D721Med (cell line): ENCODE data around the gene TMEM39B.

ENCODE experiments used
- DNase-seq: peaks from one replicate; pipeline ENCODE4 v3.0.0; 2011; ENCODE audit warnings: low spot score; ENCODE audit not compliant: insufficient read length
- FAIRE-seq: peaks from 2 replicates; lab custom pipeline; 2011; peaks lifted over from hg19 to GRCh38; lab: Jason Lieb, UNC
- CTCF ChIP-seq: IDR thresholded peaks from 2 replicates; pipeline ENCODE4 v1.5.1; 2012; ENCODE audit warnings: mild to moderate bottlenecking, control low read depth; ENCODE audit not compliant: insufficient read depth; ENCODE audit errors: missing control alignments

The TMEM39B gene

GRCh38 chr1:32100807-32101708 lies 28.3 kb downstream of the TMEM39B start:
- no peak for FAIRE-seq
- DNase-seq: no peak
- no peak for TF ChIP-seq CTCF

GRCh38 chr1:32104127-32104526 lies 31.4 kb downstream of the TMEM39B start:
- FAIRE-seq: no peak
- DNase-seq: no peak
- TF ChIP-seq CTCF: no peak

GRCh38 chr1:32105338-32105737 lies 32.6 kb downstream of the TMEM39B start:
- DNase-seq (no peak), FAIRE-seq (no peak)
- TF ChIP-seq CTCF: no peak

- DNase-seq: no peak
- FAIRE-seq: no peak
- no peak for TF ChIP-seq CTCF
These were observed 34.0 kb downstream of the TMEM39B start for GRCh38 chr1:32106663-32107275.

GRCh38 chr1:32107742-32108661 lies 35.3 kb downstream of the TMEM39B start, which contains the start of gene KPNA6:
KPNA6 (plus strand) TSS chr1:32108056; CDS start chr1:32108131, 75 bp downstream.
- no peak for TF ChIP-seq CTCF
- peak; percentile 66 for DNase-seq
- no peak for FAIRE-seq

GRCh38 chr1:32111040-32111623 lies 38.4 kb downstream of the TMEM39B start:
- no peak for FAIRE-seq
- TF ChIP-seq CTCF: no peak
- no peak for DNase-seq
